MM.1S (cell line): Measurements from ENCODE around the gene BRK1.
A peak's percentile ranks its signal among the peaks of the same experiment; 100 is the strongest.

Source experiments
- DNase-seq: peaks from one replicate; pipeline ENCODE4 v3.0.0-alpha.2; 2015
- H2AFZ ChIP-seq: fragments of 300-600 bp; sonication (generic); 2 replicates; pipeline ENCODE4 v1.6.0; 2016; ENCODE audit warnings: antibody characterized with exemption, low read length
- H3F3A ChIP-seq: fragments of 300-600 bp; sonication (generic); 2 replicates; pipeline ENCODE4 v1.6.1; 2016; ENCODE audit warnings: mild to moderate bottlenecking, antibody characterized with exemption, low read length, moderate library complexity, mixed read lengths; ENCODE audit not compliant: insufficient read depth
- H3K27ac ChIP-seq: fragments of 300-600 bp; sonication (generic); 2 replicates; pipeline ENCODE4 v1.5.1; 2016; ENCODE audit warnings: mild to moderate bottlenecking, low read length
- H3K27me3 ChIP-seq: fragments of 300-600 bp; sonication (generic); replicated peaks from 2 replicates; pipeline ENCODE4 v1.6.0; 2016; ENCODE audit warnings: low read length; ENCODE audit not compliant: insufficient read depth
- H3K36me3 ChIP-seq: fragments of 300-600 bp; sonication (generic); replicated peaks from 2 replicates; pipeline ENCODE4 v1.6.1; 2016; ENCODE audit warnings: mild to moderate bottlenecking, low read length, mixed read lengths; ENCODE audit not compliant: insufficient read depth
- H3K4me1 ChIP-seq: fragments of 300-600 bp; sonication (generic); 2 replicates; pipeline ENCODE4 v1.6.1; 2016; ENCODE audit warnings: low read length, mixed read lengths
- H3K4me2 ChIP-seq: fragments of 300-600 bp; sonication (generic); 2 replicates; pipeline ENCODE4 v1.6.0; 2016; ENCODE audit warnings: low read depth, low read length
- H3K4me3 ChIP-seq: fragments of 300-600 bp; sonication (generic); 2 replicates; pipeline ENCODE4 v1.5.1; 2016; ENCODE audit warnings: low read length, mixed read lengths
- H3K79me2 ChIP-seq: fragments of 300-600 bp; sonication (generic); 2 replicates; pipeline ENCODE4 v1.6.1; 2016; ENCODE audit warnings: mixed run types, low read length, mixed read lengths
- H3K9ac ChIP-seq: fragments of 300-600 bp; sonication (generic); 2 replicates; pipeline ENCODE4 v1.6.1; 2016; ENCODE audit warnings: low read length, mixed read lengths
- H3K9me2 ChIP-seq: fragments of 300-600 bp; sonication (generic); replicated peaks from 2 replicates; pipeline ENCODE4 v1.6.1; 2016; ENCODE audit warnings: mild to moderate bottlenecking, low read length, mixed read lengths; ENCODE audit not compliant: insufficient read depth
- H3K9me3 ChIP-seq: fragments of 300-600 bp; sonication (generic); replicated peaks from 2 replicates; pipeline ENCODE4 v1.6.1; 2016; ENCODE audit warnings: mild to moderate bottlenecking, low read length, mixed read lengths; ENCODE audit not compliant: insufficient read depth
- H4K20me1 ChIP-seq: fragments of 300-600 bp; sonication (generic); 2 replicates; pipeline ENCODE4 v1.6.1; 2016; ENCODE audit warnings: mild to moderate bottlenecking, low read length, moderate library complexity, mixed read lengths; ENCODE audit not compliant: insufficient read depth
- EZH2 ChIP-seq: fragments of 300-600 bp; sonication (generic); optimal IDR thresholded peaks from 2 replicates; pipeline ENCODE3; 2017; ENCODE audit warnings: low read depth, mild to moderate bottlenecking, antibody characterized with exemption, low read length, mixed read lengths
- EZH2phosphoT487 ChIP-seq: fragments of 300-600 bp; sonication (generic); IDR thresholded peaks from 2 replicates; pipeline ENCODE4 v1.6.1; 2018; ENCODE audit warnings: antibody characterized with exemption, low read length
- TF ChIP-seq, protein P1 (sequence below): fragments of 300-600 bp; sonication (generic); IDR thresholded peaks from 2 replicates; pipeline ENCODE4 v1.5.1; 2016; ENCODE audit warnings: antibody characterized with exemption, low read length, mixed read lengths

Gene BRK1

DNA sequence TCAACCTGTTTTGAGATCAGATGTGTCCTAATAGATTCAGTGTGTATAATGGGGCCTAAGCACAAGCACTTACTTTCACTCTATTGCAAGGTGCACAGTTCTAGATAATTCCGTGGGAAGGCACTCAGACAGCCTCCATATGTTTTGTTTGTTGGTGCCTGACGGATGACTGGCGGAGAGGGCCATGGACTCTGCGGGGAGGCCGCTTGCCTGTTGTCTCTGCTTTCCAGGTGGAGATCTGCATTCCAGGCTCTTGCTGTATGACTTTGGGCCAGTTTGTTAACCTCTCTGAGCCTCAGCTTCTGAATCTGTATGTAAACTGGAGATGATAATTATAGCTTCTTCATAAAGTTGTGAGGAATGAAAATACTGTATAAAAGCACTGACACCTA lies 50.7 kb downstream of the BRK1 start:
- Histone ChIP-seq H3K4me3 (no peak overlapping the region), H3K9me3 (no peaks in the 10 kb centered on the region), H2AFZ (no peak overlapping the region), H3K36me3 (no peaks in the 10 kb centered on the region), H3K4me2 (no peak overlapping the region), H3K79me2 (no peaks in the 10 kb centered on the region), H3K27ac (no peak overlapping the region), H3F3A (no peaks in the 10 kb centered on the region), H3K9ac (no peak overlapping the region), H3K27me3 (no peaks in the 10 kb centered on the region), H3K9me2 (no peaks in the 10 kb centered on the region), H4K20me1 (no peaks in the 10 kb centered on the region), H3K4me1 (no peaks in the 10 kb centered on the region)
- DNase-seq, result no peak
- no peak for TF ChIP-seq EZH2phosphoT487
- TF ChIP-seq EZH2, result no peak
- TF ChIP-seq, protein P1, sequence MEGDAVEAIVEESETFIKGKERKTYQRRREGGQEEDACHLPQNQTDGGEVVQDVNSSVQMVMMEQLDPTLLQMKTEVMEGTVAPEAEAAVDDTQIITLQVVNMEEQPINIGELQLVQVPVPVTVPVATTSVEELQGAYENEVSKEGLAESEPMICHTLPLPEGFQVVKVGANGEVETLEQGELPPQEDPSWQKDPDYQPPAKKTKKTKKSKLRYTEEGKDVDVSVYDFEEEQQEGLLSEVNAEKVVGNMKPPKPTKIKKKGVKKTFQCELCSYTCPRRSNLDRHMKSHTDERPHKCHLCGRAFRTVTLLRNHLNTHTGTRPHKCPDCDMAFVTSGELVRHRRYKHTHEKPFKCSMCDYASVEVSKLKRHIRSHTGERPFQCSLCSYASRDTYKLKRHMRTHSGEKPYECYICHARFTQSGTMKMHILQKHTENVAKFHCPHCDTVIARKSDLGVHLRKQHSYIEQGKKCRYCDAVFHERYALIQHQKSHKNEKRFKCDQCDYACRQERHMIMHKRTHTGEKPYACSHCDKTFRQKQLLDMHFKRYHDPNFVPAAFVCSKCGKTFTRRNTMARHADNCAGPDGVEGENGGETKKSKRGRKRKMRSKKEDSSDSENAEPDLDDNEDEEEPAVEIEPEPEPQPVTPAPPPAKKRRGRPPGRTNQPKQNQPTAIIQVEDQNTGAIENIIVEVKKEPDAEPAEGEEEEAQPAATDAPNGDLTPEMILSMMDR, result no peak

DNA sequence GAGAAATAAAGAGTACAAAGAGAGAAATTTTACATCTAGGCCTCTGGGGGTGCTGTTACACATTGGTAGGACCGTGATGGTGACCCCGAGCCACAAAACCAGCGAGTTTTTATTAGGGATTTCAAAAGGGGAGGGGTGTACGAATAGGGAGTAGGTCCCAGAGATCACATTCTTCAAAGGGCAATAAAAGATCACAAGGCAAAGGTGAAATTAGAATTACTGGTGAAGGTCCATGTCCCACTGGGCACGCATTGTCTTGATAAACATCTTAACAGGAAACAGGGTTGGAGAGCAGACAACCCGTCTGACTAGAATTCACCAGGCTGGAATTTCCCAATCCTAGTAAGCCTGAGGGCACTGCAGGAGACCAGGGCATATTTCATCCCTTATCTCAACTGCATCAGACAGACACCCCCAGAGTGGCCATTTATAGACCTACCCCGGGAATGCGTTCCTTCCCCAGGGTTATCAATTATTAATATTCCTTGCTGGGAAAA lies 53.6 kb downstream of the BRK1 start:
- Histone ChIP-seq H3K9me3 (no peaks in the 10 kb centered on the region), H3K79me2 (no peaks in the 10 kb centered on the region), H3K27ac (no peak overlapping the region), H3K9ac (no peak overlapping the region), H3K4me2 (no peak overlapping the region), H3F3A (no peaks in the 10 kb centered on the region), H4K20me1 (no peaks in the 10 kb centered on the region), H3K4me1 (no peaks in the 10 kb centered on the region), H3K36me3 (no peaks in the 10 kb centered on the region), H3K9me2 (no peaks in the 10 kb centered on the region), H3K27me3 (no peaks in the 10 kb centered on the region), H2AFZ (no peak overlapping the region), H3K4me3 (no peak overlapping the region)
- no peak for DNase-seq
- TF ChIP-seq EZH2phosphoT487 (no peak), EZH2 (no peak)
- TF ChIP-seq, protein P1, result 0 out of 2 replicates have a peak, but pooled peaks have one; percentile 5

DNA sequence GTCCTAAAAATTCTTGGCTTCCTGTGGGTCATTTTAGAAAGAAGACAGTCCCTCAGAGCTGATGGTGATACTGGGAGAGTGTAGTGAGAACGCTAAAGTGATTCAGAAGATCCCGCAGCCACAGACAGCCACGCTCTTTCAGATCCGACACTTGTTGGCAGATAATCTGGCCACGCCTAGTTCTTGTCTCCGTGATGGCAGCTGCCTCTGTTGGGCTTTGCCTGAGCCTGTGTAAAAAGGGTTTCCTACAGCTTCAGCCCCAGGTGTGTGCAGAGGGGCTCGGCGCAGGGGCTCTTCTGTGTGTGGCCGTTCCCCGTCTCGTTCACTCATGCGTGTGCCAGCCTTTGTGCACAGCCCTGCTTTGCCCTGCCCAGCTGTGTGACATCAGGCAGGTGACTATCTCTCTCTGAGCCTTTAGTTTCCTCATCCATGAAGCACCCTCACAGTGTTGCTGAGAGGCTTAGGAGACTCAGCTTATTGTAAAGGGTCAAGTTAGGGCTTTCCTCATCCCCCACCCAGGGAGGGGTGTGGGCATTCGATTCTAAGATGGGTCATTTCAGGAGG lies 55.5 kb downstream of the BRK1 start:
- H4K20me1 ChIP-seq, result no peaks in the 10 kb centered on the region
- H3K4me2 ChIP-seq, result no peak overlapping the region
- no peaks in the 10 kb centered on the region for H3K27me3 ChIP-seq
- no peaks in the 10 kb centered on the region for H3K79me2 ChIP-seq
- no peak for TF ChIP-seq EZH2phosphoT487
- TF ChIP-seq, protein P1, result no peak
- no peak for TF ChIP-seq EZH2
- no peak overlapping the region for H3K27ac ChIP-seq
- H2AFZ ChIP-seq, result no peak overlapping the region
- no peaks in the 10 kb centered on the region for H3F3A ChIP-seq
- no peaks in the 10 kb centered on the region for H3K9me2 ChIP-seq
- no peaks in the 10 kb centered on the region for H3K9me3 ChIP-seq
- H3K4me3 ChIP-seq, result no peak overlapping the region
- DNase-seq, result no peak
- H3K9ac ChIP-seq, result no peak overlapping the region
- no peaks in the 10 kb centered on the region for H3K36me3 ChIP-seq
- H3K4me1 ChIP-seq, result no peaks in the 10 kb centered on the region
